GM19463 (cell line): ENCODE data around the gene FAM107A.
"Not testable (repeated sequence)": the region's sequence is repeated elsewhere in the genome, so short reads cannot be mapped to it uniquely, and the experiment has no call there.

Experiments used
- ATAC-seq: cut with Tn5 transposase; IDR thresholded peaks from one replicate; pipeline ENCODE4 v1.9.1; 2021; ENCODE audit warnings: mild to moderate bottlenecking, moderate library complexity; ENCODE audit not compliant: unreplicated experiment

FAM107A gene

DNA sequence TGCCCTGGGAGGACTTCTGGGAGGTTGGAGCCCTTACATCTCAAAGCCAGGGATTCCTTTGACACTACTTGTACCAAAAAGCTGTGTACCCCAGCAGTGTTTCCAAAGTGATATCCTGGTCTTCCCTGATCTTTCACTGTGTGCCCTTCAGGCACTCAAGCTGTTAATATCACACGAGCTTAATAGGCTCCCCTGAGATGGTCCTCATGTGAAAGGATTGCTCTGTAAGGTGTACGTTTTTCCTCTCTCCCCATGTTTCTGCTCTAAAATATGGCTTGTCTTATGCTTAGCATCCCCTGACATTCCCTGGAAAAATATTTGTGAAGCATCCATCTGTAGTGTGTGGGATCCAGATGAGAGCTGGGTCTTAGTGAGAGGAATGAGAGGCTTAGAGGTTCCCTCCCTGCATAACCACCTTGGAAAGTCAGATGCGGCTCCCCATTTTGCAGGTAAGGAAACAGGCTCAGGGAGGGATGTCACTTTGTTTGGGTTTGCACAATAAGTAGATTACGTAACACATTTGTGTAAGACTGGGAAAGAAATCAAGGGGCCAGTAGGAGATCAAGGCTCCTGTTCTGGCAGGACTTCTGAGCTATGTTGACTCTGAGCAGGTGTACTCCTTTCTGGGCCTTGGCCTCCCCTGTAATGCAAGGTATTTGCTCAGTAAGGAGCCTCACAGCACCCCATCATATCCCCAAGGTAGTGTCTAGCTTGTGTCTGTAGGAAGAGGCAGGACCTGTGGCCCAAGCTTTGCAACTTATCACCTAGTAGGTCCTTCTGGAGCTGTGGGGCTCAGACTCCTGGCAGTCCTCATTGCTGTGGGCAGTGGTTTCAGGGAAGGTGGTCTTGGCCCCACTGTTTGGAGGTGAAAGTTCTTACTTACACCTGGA is 39.5 kb downstream of the FAM107A start:
- ATAC-seq, result no peak

DNA sequence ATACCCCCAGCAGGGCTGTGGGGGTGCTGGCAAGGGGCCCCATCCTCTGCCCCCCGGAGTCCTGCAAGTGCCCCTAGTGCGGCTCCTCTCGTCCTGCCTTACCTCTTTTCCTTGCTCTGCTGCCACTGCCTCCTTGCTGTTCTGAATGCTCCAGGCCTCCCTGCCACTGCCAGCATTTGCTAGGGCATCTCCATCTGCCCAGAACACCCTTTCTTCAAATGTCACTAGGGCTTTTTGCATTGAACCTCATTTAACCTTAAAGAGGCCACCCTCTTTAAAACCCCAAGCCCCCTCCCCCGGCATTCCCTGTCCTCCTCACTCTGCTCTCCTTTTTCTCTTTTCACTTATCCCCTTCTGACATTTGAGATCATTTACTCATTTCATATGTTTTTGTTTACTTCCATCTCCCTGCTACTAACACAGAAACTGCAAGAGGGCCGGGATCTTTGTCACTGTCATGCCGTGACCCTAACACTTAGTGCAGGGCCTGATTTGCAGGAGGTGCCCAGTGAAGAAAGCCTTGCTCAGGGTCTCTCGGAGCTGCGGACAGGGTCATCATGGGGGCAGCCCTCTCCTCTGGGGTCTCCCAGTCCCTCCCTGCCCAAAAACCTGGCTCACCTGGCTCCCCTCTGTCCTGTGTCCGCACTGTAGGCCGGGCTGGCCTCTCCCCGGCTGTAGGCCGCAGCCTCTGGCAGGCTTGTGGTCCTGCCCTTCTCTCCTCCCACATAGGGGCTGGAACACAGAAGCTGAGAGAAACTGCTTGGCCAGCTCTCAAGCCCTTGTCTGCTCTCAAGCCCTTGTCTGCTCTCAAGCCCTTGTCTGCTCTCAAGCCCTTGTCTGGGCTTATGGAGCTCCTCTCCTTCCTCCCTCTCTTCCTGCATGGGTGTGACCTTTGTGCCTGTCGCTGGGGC is 40.4 kb downstream of the FAM107A start, which contains the start of gene ACOX2:
Gene ACOX2, minus strand, starts transcription at position 690 of the 911 bp plus-strand sequence. CDS start 2,084 bp downstream, outside the sequence.
- no peak for ATAC-seq

DNA sequence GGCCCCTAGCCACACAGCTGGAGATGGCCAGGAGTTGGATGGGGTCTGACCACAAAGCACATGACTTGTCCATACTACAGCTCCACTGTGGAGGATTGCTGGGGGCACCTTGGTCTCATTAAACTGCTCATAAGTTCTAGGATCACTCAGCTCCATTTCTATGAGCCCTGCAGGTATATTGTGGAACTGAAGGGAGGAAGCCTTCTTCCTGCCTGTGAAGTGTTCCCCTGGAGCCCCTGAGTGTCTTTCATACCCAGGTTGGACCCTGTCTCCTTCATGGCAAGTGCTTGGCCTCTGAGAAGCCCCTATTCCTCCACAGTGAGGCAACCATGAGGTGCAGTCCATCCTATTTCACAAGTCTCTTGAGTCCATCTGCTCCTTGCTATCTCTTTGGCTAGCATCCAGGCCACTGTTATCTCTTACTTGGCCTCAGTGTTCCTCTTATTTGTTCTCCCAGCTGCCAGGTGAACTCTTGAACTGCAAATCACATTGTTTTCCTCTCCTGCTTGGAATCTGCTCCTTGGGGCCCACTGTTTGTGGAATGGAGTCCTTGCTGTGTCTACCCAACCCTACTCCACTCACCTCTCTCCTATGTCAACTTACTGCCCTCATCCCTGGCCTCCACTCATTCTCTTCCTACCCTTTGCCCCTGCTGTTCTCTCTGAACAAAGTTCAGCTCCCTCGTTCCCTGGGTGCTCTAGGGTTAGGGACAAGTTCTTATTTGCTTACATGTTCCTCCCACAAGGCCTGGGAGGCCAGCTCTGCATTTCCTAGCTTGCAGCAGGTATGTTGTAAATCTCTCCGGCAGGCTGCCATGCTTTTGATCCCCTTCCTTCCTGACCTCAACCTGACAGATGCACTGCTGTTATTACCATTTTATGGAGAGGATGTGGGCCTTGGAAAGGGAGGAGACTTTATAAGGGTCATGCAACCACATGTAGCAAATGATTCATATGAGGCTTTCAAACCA is 41.4 kb downstream of the FAM107A start:
- ATAC-seq, result no peak

DNA sequence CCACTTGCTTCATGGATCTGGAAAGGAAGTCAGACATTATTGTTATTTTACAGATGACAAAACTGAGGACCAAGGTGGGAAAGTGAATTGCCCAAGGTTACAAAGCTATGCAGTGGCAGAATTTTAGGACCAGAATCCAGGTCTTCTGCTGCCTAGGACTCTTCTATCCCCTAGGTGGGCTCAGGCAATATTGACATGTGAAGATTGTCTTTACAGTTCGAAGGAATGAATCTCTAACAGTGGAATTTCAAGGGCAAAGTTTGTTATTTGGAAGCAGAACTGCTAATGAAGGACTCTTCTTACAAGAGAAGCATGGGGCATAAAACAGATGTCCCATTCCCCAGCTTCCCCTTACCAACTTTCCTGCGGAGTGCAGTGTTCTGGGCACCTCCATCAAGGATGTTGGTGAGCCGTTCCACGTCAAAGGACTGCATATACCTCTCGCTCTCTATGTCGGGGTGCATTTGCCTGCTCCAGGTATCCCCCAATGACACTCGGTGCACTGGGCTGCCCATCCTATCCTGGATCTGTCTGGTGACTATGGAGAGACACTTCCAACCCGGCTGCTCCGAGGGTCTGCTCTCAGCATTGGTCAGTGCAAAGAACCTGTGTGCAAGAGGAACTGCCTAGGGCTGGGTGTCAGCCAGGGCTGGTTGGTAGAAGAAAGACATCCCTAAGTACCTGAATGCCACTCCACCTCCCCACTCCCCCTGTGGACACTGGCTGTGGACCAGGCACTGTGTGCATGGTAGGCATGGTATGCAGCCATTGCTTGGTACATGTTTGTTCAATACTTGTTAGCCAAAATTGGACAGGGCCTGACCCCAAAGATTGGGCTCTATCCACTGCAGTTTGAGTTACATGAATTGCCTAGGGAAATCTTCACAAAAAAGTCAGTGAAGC is 42.3 kb downstream of the FAM107A start:
- no peak for ATAC-seq

DNA sequence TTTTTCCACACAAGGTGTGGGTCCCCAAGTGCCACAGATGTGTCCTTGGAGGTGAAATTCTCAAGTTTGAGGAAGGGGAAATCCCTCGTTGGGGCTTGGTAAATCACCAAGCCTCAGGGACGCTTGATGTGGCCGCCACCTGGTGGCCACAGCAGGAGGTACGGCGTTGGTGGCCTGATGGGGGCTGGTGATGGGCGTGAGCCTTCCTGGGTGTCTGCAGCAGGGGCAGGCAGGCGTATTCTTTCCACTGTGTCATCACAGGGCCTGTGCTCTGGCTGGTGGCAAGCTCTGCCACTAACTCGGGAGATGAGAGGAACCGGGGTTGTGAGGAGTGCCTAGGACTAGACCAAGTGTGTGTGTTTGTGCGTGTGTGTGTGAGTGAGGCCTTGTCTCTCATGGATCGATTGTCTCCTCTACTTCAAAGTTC is 44.4 kb downstream of the FAM107A start:
- peak; percentile 96 for ATAC-seq

GRCh38 chr3:58531956-58532355 is 45.2 kb downstream of the FAM107A start:
- no peak for ATAC-seq

DNA sequence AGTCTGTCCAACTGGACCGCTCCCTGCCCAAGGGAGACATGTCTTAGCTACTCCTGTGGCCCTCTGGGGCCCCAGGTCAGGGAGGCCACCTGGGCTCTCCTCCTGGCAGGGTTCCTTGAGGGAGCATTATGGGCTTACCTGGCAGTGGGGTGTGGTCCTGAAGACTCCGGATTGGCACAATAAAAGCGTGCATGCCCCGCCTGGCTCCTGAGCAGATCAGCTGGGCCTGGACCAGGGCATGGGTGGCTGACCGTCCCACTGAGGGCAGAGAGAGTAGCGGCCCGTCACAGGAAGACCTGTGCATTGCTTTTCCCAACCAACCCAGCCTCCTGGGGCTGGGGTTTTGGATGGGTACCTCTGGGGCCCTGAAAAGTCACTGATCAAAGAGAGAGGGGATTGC is 45.6 kb downstream of the FAM107A start:
- no peak for ATAC-seq

GRCh38 chr3:58530354-58530865 is 46.8 kb downstream of the FAM107A start:
- no peak for ATAC-seq

- ATAC-seq, result no peak
Measured at GRCh38 chr3:58529516-58530353, 47.5 kb downstream of the FAM107A start.

DNA sequence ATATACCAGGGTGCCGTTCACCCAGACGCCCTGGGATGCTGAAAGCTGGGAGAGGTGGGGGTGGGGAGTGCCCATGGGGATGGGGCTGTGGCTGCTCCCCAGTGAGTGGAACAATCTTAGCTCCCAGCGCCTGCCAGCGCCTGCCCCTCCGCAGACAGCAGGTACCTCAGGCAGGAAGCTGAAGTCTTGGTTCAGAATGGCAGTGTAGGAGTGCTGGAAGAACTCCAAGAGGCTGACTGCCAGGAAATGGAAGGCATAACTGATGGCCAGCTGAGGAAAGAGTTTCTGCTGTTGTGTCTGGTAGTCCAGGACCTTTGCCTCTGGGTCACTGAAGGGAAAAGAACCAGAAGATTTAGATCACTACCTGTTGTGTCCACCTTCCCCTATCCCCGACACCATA is 48.6 kb downstream of the FAM107A start:
- no peak for ATAC-seq

DNA sequence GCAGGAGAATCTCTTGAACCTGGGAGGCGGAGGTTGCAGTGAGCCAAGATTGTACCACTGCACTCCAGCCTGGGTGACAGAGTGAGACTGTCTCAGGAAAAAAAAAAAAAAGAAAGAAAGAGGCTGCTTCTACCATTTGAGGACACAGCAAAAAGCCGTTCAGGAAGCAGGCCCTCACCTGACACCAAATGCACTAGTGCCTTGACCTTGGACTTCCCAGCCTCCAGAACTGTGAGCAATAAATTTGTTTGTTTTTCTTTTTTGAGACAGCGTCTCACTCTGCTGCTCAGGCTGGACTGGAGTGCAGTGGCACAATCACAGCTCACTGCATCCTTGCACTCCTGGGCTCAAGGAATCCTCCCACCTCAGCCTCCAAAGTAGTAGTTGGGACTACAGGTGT is 49.8 kb downstream of the FAM107A start:
- ATAC-seq, result not testable (repeated sequence)

DNA sequence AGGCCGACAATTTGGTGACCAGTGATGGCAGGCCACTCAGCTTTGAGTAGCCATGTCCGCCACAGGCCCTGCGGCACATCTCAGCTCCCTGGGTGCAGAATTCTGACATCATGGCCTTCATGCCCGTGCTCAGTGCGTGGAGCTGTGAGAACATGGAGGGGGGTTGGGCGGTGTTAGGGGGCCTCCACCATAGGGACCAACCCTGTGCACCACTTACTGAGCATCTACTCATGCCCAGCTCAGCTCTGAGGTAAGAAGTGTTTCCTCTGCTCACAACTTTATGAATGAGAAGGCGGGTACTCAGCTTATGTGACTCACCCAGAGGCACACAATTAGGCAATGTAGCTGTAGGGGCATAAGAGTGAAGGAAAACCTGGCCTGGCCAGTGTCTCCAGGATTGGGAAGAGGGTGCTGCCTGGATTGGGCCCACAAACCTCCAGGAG is 50.7 kb downstream of the FAM107A start:
- ATAC-seq, result no peak

DNA sequence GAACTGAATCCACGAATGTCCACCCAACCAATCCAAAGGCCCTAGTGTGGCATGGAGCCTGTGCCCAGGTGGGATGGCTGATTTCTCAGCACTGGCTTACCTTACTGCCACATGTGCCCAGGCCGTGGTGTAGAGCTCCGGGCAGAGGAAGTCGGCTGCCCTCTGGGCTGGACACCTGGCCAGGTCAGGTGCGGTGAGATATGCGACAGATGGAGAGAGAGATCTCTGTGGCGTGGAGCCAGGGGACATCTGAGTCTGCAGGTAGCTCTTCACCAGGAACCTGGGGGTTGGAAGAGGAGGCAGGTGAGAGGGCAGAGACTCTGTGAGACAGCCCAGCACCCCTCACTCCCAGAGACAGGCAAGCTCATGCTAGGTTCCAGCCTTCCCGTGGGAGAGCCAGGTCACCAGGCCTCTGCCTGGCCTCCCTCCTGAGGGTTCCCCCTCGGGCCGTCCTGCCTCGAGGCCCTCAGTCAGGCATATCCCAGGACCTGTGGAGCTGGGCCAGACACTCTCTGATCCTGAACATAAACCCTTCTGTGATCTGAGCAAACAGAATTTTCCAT is 52.8 kb downstream of the FAM107A start:
- no peak for ATAC-seq

DNA sequence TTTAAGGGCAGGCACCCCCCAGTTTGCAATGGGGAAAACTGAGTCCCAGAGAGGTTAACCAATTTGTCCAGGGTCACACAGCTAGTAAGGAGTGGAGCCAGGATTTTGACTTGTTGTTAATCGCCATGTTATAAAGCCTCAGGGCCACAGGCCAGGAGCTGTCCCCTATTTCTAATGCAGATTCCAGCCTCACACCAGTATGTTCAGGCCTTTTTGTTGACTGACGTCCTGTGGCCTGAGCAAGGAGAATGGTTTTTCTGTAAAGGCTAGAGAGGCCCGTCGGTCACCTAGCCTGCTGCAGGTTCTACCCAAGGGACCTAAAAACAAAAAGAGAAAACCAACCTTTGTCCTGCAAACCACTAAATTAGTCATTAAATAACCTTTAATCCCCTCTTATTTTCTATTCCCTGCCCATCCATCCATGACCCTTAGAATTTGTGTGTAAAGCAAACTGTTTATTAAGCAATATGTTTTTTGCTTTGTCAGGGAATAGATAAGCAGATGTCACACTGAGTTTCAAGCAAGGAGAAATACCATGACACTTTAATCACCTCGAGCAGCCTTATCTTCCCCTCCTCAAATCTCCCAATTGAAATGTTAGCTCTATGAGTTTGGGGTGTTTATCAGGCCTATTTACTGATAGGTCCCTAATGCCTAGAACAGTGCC is 54.3 kb downstream of the FAM107A start:
- ATAC-seq, result no peak

DNA sequence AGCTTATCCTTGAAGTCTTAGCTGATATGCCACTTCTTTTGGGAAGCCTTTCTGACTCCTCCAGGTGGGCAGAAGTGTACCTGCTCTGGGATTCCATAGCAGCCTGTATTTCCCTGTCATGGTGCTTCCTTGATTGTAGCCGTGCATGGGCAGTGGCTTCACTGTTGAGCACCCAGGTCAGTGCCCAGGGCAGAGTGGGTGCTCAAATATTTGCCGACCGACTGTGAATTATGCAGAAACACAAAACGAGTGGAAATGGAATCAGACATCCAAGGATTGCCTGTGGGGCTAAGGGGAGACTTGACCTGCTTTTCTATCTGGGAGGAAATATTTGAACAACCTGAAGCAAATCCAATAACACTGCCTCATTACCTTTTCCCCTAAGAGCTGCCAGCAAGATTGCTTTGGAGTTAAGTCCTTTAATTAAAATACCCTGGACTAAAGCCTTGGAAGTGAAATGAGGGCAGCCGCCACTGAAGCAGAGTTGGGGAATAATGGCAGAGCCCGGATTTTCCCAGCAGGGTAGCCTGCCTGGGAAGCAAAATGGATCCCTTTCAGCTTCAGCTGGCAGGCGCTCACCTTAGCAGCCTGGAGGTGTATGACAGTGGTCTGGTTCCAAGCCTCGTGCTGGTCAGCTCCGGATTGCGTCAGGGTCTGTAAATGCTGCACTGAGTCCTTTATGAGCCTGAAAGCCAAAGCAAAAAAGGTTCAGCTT is 55.1 kb downstream of the FAM107A start:
- ATAC-seq, result no peak

DNA sequence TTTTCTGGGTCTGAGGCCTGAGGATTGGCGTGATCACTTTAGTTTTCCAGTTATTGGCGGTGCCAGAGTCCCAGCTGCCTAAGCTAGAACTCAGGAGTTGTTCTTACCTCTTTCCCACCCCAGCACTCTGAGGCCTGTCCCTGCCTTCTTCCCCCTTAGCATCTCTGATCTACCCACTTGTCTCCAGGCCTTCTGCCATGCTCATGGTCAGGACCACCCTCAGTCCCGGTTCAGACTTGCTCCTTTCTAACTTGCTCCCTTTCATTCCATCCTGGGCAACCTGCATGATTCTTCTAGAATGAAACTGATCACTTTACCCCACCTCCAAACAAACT is 55.9 kb downstream of the FAM107A start:
- no peak for ATAC-seq
